H1 (cell line): Measurements from ENCODE around the gene CRYM. TPM values are rescaled to one million over a fixed set of nuclear protein-coding genes. Genes with fewer than 3 reads are reported as not detected.

Experiments used
- EZH2 ChIP-seq: fragments of 200-600 bp; sonication (generic); IDR thresholded peaks from 2 replicates; pipeline ENCODE4 v1.7.1; 2012; ENCODE audit warnings: low read depth, mild to moderate bottlenecking, moderate library complexity, low read length, inconsistent platforms; ENCODE audit not compliant: severe bottlenecking
- RXRA ChIP-seq: IDR thresholded peaks from 2 replicates; pipeline ENCODE4 v1.6.1; 2011; ENCODE audit warnings: low read depth, mild to moderate bottlenecking, low read length, moderate library complexity; ENCODE audit not compliant: insufficient read depth
- polyA plus RNA-seq, 7 experiments: library from polyadenylated mRNA; depleted of rRNA in 3 of 7; stranded (reverse) in 5 of 7; unstranded in 2 of 7; fragments of >200 nt in 5 of 7; fragments of 200-250 nt in 2 of 7; gene quantifications; 1 replicate in 5 of 7; 2 replicates in 1 of 7; 4 replicates in 1 of 7; pipeline versions ENCODE4 v1.2.1 to v1.2.3, GENCODE V29; 2011 to 2013; ENCODE audit warnings: missing spikeins in 2 of 7, mixed read lengths in 2 of 7
- total RNA-seq: library from RNA; stranded (reverse); fragmentation: NEBNext Ultra II Directional; extraction: Animal tissue kit (Norgen Biotek cat#: 25700); gene quantifications from 2 replicates; pipeline ENCODE4 v1.2.1, GENCODE V29; 2021

The CRYM gene
- total and polyA plus RNA-seq, 2 of the 8 experiments (the other 6 are each of a cell fraction or from before 2014, with no cell fraction given) = 12.9 to 40.4 TPM

- TF ChIP-seq EZH2 = no peak
- no peak for TF ChIP-seq RXRA
Observed at GRCh38 chr16:21233045-21233520, 45.0 kb downstream of the CRYM start (continued).
